Cortex of kidney (tissue), 1 donor: Measurements from ENCODE around the gene GPR82.
"Not testable (repeated sequence)": the region's sequence is repeated elsewhere in the genome, so short reads cannot be mapped to it uniquely, and the experiment has no call there.

ENCODE experiments used
- DNase-seq: peaks from one replicate; lab custom pipeline; 2025; lab: John Stamatoyannopoulos, UW

The GPR82 gene, protein sequence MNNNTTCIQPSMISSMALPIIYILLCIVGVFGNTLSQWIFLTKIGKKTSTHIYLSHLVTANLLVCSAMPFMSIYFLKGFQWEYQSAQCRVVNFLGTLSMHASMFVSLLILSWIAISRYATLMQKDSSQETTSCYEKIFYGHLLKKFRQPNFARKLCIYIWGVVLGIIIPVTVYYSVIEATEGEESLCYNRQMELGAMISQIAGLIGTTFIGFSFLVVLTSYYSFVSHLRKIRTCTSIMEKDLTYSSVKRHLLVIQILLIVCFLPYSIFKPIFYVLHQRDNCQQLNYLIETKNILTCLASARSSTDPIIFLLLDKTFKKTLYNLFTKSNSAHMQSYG

GRCh38 chrX:41723826-41724225 lies at the start of gene GPR82:
Gene GPR82 (plus strand): TSS chrX:41724181. CDS start chrX:41727027, 2,846 bp downstream.
- no peak for DNase-seq

DNA sequence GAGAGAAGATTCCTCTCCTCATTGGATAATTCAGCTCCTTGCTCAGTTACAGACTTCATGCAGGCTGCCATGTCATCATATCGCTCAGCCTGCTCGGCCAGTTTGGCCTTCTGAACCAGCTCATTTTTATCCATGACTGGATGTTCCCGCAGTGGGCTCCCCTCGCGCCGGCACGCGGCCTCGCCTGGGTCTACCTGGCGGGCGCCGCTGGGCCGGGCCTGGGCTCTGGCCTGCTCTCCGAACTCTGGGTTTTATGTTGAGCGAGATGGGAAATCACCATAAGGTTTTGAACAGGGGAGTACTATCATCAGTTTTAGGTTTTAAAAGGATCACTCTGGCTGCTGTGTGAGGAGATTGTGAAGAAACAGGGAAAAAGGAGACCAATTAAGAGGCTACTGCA lies 47.6 kb upstream of the GPR82 start:
- DNase-seq: not testable (repeated sequence)

DNA sequence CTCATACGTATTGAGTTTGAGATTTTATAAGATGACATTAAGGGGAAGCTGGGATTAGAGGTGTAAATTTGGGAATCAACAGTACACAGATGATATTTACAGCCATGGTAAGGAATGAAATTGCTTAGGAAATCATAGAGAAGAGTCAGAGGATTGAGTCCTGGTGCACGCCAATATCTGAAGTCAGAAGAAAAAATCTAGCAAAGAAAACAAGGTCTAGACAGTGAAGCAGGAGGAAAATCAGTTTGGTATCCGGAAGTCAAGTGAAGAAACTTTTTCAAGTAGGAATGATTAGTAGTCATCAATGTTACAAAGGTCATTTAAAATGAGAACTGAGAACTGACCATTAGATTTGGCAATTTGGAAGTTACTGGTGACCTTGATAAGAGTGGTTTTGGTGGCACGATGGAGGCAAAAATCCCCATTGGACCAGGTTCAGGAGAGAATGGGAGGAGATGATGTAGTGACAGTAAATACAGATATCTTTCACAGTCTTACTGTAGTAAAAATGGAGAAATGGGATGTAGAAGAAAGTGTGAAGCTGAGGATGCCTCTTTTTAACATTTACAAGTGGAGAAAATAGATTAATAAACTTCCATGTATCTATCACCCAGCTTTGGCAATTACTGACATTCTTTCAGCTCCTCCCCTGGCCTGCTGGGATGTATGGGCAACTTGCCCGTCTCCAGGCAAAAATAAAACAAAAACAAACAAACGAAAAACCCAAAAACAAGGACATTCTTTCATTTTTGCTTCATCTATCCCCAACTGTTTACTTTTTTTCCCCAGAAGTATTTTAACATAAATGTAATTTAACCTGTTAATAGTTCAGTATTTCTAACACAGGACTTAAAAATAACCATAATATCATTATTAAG lies 46.6 kb upstream of the GPR82 start:
- no peak for DNase-seq

DNA sequence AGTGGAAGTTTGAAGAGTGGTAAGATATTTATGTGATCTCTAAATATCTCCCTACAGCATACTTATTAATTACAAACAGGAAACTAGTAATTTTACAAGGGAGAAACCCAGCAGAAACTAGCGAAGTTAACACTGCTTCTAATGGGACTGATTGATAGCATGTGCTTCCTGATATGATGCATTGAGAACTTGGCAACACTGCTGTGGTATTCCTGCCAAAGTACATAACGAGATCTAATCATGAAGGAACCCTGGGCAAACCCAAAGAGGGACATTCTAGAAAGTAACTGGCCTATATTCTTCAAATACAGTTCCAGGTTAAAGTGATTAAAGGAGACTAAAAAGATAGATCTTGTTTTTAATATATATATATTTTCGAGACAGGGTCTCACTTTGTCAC lies 39.8 kb upstream of the GPR82 start:
- no peak for DNase-seq

GRCh38 chrX:41684940-41685339 lies 39.0 kb upstream of the GPR82 start:
- DNase-seq: no peak

DNA sequence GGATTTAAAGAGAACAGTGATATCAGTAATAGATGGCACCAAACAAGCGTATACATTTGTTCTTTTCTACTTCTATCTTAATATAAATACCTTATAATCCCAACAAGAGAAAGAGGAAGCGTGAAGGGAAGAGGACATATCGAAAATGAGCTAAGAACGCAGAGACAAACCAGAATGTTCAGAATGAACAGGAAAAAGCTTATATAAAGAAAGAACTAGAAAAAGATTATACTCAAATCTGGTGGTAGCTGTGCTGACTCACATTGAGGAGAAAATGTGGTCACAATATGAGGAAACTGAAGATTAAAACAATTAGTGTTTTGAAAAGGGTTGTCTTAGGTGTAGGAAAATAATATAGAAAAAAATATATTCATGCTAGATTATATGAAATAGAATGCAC lies 37.2 kb upstream of the GPR82 start:
- DNase-seq: no peak

- DNase-seq: no peak
These were observed 35.8 kb upstream of the GPR82 start for GRCh38 chrX:41688156-41688555.

GRCh38 chrX:41688835-41689234 lies 35.1 kb upstream of the GPR82 start, which contains the start of gene GPR34:
Gene GPR34 (plus strand): TSS chrX:41688973. CDS start chrX:41695634, 6,661 bp downstream.
- DNase-seq: no peak

GRCh38 chrX:41689711-41690110 lies 34.3 kb upstream of the GPR82 start:
- DNase-seq: no peak

DNA sequence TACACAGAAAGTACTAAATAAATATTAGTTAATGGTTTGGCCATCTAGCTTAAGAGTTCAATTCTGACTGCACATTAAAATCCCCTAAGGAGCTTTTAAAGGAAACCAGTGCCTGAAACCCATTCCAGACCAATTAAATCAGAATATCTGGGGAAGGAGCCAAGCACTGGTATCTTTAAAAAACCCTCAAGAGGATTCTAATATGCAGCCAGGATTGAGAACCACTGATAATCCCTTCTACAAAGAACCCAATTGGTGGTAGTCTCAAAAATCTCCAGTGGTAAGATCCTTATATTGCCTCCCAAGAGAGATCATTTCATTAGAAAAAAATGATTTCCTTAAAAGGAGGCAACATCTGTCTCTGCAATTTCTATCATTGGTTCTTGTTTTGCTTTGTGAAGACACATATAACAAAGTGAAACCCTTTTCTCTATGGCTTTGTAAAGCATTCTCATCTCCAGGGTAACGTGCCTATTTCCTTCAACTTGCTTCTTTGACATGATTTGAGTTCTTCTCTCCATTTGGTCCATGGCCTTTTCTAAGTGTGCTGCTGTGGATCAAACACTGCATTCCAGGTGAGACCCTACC lies 31.7 kb upstream of the GPR82 start:
- DNase-seq: no peak

- no peak for DNase-seq
These were observed 31.0 kb upstream of the GPR82 start for GRCh38 chrX:41693024-41693423.

GRCh38 chrX:41695426-41695825 lies 28.6 kb upstream of the GPR82 start:
- DNase-seq: no peak

GRCh38 chrX:41703574-41704029 lies 20.4 kb upstream of the GPR82 start:
- no peak for DNase-seq

DNA sequence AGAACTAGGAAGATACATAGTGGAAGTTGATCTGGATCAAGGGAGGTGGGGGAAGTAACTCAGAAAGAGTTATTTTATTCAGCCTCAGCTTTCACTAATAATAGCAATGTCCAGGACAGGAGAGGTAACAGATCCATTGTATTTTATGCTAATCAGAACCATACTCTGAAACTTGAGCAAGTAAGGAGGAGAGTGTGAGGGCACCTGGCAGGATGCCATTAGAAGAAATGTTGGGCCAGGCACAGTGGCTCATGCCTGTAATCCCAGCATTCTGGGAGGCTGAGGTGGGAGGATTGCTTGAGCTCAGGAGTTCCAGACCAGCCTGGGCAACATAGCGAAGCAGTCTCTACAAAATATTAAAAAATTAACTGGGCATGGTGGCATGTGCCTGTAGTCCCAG lies 18.9 kb upstream of the GPR82 start:
- no peak for DNase-seq

DNA sequence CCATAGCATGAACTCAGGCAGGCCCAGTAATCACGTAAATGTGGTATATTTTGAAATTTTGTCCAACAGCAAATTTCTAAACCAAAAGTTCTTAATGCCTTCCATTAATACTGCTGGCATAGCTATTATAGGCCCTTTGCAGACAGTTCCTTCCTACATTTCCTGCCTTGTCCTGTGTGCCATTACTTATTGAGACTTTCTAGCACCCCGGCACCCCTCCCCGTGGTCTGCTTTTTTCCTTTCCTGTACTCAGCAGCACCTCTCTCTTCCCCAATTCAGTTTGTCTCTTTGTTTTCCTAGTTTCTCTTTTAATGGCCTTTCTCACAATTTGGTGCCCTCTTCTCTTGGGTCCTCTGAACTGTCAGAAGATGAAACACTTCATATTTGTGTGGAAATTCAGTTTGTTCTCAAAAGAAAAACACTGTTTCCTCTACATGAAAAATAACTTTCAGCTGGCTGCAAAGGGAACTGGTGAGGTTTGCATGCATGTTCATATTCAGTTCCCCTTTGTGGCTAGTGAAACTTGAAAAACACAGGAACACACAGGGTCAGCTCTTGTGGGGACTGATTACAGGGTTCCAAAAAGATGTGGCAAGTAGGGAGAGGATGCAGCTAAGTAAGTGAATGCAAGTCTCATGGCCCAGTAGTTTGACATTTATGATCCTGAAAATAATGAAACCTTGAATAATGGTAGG lies 18.2 kb upstream of the GPR82 start:
- DNase-seq: no peak

DNA sequence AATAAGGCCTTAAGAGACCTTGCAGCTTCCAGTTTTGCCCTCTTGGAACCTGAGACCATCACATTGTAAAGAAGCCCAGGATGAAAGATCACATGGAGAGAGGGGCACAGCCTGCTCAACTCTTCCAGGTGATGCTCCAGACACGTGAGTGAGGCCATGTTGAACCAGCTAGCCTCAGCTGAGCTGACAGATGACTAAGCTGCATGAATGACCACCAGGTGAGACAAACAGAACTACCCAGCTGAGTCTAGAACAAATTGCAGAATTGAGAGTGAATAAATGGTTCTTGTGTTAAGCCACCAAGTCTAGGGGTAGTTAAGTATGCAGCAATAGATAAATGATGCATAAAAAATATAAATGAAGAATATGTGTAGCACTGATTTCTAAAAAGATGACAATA lies 16.8 kb upstream of the GPR82 start:
- DNase-seq: no peak

DNA sequence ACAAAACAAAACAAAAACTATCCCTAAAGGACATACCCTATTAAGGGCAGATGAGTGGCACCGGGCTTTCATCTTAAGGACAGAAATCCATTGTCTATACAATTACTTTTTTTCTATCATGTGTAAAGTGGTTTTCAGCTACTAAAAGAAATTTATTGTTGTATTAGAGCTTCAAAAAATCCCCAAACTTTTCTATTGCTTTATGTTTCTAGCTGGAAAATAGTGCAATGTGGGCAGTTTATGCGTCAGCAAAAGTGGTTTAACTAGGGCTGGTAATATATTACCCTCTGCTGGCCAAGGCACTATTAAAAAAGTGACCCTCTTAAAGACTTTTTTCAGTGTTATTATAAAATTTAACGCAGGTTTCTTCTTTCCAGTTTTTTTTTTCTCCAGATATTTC lies 15.5 kb upstream of the GPR82 start:
- DNase-seq: no peak

GRCh38 chrX:41711021-41711667 lies 12.8 kb upstream of the GPR82 start:
- DNase-seq: no peak

GRCh38 chrX:41716222-41716621 lies 7.8 kb upstream of the GPR82 start:
- no peak for DNase-seq

GRCh38 chrX:41716767-41717473 lies 7.1 kb upstream of the GPR82 start:
- no peak for DNase-seq
